Measurements from ENCODE around the gene METTL2B. TPM values are rescaled to one million over a fixed set of nuclear protein-coding genes. Genes with fewer than 3 reads are reported as not detected.

The METTL2B gene
- total and polyA plus RNA-seq, 2 of the 8 experiments (the other 6 are each of a cell fraction or from before 2014, with no cell fraction given), result 14.6 to 43.5 TPM

DNA sequence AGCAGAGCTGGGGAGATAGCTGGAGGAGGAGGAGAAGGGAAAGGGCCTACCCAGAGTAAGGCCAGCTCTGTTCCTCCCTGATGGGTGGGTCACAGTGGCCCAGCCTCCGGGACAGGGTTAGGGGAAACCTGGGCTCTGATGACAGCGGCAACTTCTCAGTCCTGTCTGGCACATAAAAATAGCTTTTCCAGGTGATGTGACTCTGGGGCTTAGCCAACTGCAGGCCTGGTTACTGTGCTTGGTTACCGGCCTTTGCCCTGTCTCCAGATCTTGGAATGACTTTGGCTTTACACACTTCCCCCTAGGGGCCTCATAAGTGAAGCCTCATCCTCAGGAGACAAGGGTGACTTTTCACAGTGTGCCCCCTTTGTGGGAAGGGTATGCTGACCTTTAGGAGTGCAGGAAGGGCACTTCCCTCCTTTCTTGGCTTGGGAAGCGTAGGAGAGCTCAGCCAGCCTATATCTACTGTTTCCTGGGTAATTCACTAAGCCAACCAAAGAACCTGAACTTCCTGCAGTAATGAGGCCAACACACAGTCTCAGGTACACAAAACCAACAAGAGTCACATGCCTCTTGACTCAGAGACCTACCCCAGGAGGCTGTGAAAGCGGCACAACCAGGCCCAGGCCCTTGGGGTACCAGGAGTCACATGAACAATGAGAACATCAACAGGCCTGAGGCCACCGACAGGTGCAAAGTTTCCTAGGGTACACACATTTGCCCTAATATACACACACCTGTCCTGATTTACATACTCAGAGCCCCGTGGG is 32.5 kb upstream of the METTL2B start (continued):
- TF ChIP-seq EP300 (IDR thresholded peaks at IDR 0.05; ENCODE audit: borderline replicate concordance in 1 of 2, low read depth in 2 of 2, low read length in 2 of 2) (no peak), RBBP5 (IDR thresholded peaks at IDR 0.05; ENCODE audit: borderline replicate concordance, low read depth, low read length) (no peak), FOSL1 (IDR thresholded peaks at IDR 0.05; ENCODE audit: insufficient read depth, low read depth, low read length) (no peak)
- TF ChIP-seq, protein P1, sequence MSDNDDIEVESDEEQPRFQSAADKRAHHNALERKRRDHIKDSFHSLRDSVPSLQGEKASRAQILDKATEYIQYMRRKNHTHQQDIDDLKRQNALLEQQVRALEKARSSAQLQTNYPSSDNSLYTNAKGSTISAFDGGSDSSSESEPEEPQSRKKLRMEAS (IDR thresholded peaks at IDR 0.05), result no peak
